Measurements from ENCODE around the gene FSTL4. TPM values are rescaled to one million over a fixed set of nuclear protein-coding genes. Genes with fewer than 3 reads are reported as not detected.

The FSTL4 gene
- total and polyA plus RNA-seq, 4 donors, result 0.08 to 1.4 (median 0.31) TPM

DNA sequence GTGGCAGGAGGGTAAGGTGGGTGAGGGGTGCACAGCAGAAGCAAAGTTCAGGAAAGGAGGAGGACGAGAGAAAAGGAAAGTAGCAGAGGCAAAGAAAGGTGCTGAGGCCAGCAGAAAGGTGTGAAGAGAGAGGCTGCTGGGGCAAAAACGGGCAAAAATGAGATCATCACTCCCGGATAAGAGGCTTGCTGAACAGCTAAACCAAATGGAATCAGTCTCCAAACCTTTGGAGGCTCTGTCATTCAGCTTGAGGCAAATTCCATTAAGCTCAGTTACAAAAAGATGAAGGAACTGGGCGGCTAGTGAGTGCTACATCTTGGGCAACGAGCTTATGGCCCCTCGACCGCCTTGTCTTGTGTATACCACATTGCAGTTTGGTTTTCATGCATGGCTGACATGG, 136.4 kb downstream of the FSTL4 start:
- no peaks in the 10 kb centered on the region for H3K36me3 ChIP-seq (ENCODE audit: control insufficient read depth in 4 of 4, insufficient read depth in 4 of 4, low read length in 4 of 4)

DNA sequence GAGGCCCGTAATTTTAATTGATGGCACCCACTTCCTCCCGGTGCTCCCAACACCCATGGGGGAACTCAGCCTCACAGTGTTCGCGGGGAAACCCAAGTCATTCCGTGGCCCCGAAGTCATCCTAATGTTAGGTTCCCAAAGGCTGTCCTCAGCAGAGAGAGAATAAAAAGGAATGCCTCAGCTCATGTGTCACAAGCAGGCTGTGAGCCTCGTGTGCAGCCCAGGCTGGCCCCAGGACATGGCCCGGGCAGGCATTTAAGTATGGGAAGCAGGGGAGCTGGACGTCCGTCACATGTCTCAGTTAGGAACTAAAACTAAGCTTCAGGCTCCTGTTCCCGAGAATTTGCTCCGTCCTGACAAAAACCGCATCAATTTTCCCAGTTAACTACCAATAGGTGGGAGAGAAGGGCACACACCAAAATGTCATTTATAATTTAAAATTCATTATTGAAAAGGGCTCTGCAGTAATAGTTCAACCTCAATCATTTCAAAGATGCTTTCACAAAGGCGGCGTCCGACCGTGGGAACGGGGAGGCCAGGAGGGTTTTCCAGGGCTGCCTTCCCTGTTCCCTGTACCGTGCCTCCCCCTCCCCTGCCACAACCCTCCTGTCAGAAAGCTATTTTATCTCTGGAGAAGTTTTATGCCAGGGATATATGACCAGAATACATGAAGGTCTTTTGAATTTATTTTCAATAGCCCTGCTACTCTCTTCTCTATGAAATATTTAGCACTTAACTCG, 137.3 kb downstream of the FSTL4 start:
- no peak overlapping the region for H3K4me3 ChIP-seq
- no peaks in the 10 kb centered on the region for H3K27me3 ChIP-seq (ENCODE audit: control insufficient read depth in 3 of 3, insufficient read depth in 3 of 3, low read length in 2 of 3)
- H3K9ac ChIP-seq (ENCODE audit: insufficient read depth in 1 of 2, low read length in 2 of 2), result no peak overlapping the region
- no peak overlapping the region for H3K27ac ChIP-seq (ENCODE audit: low read depth in 1 of 2, low read length in 1 of 2)
- ATAC-seq (ENCODE audit: insufficient read depth, low FRiP score), result no peak
- H3K36me3 ChIP-seq (ENCODE audit: control insufficient read depth in 4 of 4, insufficient read depth in 4 of 4, low read length in 4 of 4), result no peaks in the 10 kb centered on the region
- peaks cover 0 to 4% (median 0%) of the 10 kb centered on the region in 5 donors for H3K4me1 ChIP-seq (ENCODE audit: control insufficient read depth in 5 of 5, insufficient read depth in 5 of 5, low read length in 5 of 5)
- peaks cover 0 to 2% (median 0%) of the 10 kb centered on the region in 4 donors for H3K9me3 ChIP-seq (ENCODE audit: control insufficient read depth in 4 of 4, insufficient read depth in 3 of 4, low read length in 3 of 4)
- 57 to 61% methylated on average over 20 of the region's 20 CpGs for WGBS, 2 donors
- no peak for TF ChIP-seq CTCF (IDR thresholded peaks at IDR 0.05; ENCODE audit: control extremely low read depth, extremely low read depth)
- DNase-seq, result no peak

More for the DNA sequence above, 136.4 kb downstream of the FSTL4 start:
- no peak for DNase-seq
- 87 to 93% methylated on average over 7 of the region's 7 CpGs for WGBS, 2 donors
- H3K27ac ChIP-seq (ENCODE audit: low read depth in 1 of 2, low read length in 1 of 2), result no peak overlapping the region
- no peaks in the 10 kb centered on the region for H3K27me3 ChIP-seq (ENCODE audit: control insufficient read depth in 3 of 3, insufficient read depth in 3 of 3, low read length in 2 of 3)
- no peak for ATAC-seq (ENCODE audit: insufficient read depth, low FRiP score)
- peaks cover 0 to 2% (median 0%) of the 10 kb centered on the region in 4 donors for H3K9me3 ChIP-seq (ENCODE audit: control insufficient read depth in 4 of 4, insufficient read depth in 3 of 4, low read length in 3 of 4)
- H3K4me1 ChIP-seq (ENCODE audit: control insufficient read depth in 5 of 5, insufficient read depth in 5 of 5, low read length in 5 of 5), result peaks cover 0 to 6% (median 0%) of the 10 kb centered on the region in 5 donors
- no peak overlapping the region for H3K9ac ChIP-seq (ENCODE audit: insufficient read depth in 1 of 2, low read length in 2 of 2)
- TF ChIP-seq CTCF (IDR thresholded peaks at IDR 0.05; ENCODE audit: control extremely low read depth, extremely low read depth), result no peak
- H3K4me3 ChIP-seq, result no peak overlapping the region

DNA sequence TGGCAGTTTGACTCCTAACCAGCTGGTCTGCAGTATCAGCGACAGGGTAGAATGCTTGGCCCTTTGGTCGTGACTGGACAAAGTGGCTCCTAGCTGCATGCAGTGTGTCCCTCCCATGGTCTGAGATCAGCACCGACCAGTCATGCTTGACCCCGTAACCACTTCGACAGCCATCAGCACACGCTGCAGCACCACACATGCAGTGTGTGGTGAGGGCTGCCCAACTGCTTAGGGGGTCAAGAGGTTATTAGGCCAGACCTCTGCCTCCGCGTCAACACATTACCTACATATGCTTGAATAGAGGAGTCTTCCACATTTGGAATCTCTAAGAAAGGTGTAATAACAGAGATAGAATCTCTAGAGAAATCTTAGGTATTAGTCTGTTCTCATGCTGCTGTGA, 139.1 kb downstream of the FSTL4 start:
- WGBS, 2 donors, result 85 to 95% methylated on average over 8 of the region's 8 CpGs
- ATAC-seq (ENCODE audit: insufficient read depth, low FRiP score) (no peak), DNase-seq (no peak)
- Histone ChIP-seq H3K9me3 (ENCODE audit: control insufficient read depth in 4 of 4, insufficient read depth in 3 of 4, low read length in 3 of 4) (peaks cover 0 to 2% (median 0%) of the 10 kb centered on the region in 4 donors), H3K27me3 (ENCODE audit: control insufficient read depth in 3 of 3, insufficient read depth in 3 of 3, low read length in 2 of 3) (no peaks in the 10 kb centered on the region), H3K27ac (ENCODE audit: low read depth in 1 of 2, low read length in 1 of 2) (no peak overlapping the region), H3K36me3 (ENCODE audit: control insufficient read depth in 4 of 4, insufficient read depth in 4 of 4, low read length in 4 of 4) (no peaks in the 10 kb centered on the region), H3K9ac (ENCODE audit: insufficient read depth in 1 of 2, low read length in 2 of 2) (no peak overlapping the region), H3K4me1 (ENCODE audit: control insufficient read depth in 5 of 5, insufficient read depth in 5 of 5, low read length in 5 of 5) (peaks cover 0 to 4% (median 0%) of the 10 kb centered on the region in 5 donors), H3K4me3 (no peak overlapping the region)
- no peak for TF ChIP-seq CTCF (IDR thresholded peaks at IDR 0.05; ENCODE audit: control extremely low read depth, extremely low read depth)
